HuH-7 (cell line): Measurements from ENCODE around the gene CRIP2.
A peak's percentile ranks its signal among the peaks of the same experiment; 100 is the strongest.

Experiments used
- DNase-seq: peaks from one replicate; pipeline ENCODE4 v3.0.0; 2011; ENCODE audit warnings: low spot score

CRIP2 gene

GRCh38 chr14:105474483-105475268 is at the start of gene CRIP2:
Gene CRIP2, plus strand, starts transcription at chr14:105474821. Its CDS starts 42 bp downstream, at chr14:105474863.
- peak; percentile 84 for DNase-seq

- no peak for DNase-seq
These were observed 49.8 kb upstream of the CRIP2 start for GRCh38 chr14:105424861-105425260.

DNA sequence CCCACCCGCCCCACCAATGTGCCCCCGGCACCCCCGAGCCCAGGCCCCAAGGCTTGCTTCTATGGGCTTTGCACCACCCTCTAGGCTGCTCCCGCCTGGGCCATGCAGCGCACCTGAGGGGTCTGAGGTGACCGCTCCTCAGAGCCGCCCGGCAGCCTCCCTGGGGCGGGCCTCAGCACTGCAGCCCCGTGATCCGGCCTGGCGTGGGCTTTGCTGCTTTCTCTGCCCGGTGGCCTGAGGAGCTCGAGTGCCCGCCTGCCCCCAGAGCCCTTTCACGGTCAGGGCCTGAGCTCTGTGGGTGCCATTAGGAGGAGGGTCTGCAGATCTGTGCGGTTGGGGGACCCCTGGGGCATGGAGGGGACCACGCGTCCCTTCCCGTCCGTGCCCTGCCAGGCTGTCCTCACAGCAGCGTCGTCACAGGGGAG is 48.8 kb upstream of the CRIP2 start:
- no peak for DNase-seq

GRCh38 chr14:105426416-105427130 is 48.0 kb upstream of the CRIP2 start:
- DNase-seq, result no peak

DNA sequence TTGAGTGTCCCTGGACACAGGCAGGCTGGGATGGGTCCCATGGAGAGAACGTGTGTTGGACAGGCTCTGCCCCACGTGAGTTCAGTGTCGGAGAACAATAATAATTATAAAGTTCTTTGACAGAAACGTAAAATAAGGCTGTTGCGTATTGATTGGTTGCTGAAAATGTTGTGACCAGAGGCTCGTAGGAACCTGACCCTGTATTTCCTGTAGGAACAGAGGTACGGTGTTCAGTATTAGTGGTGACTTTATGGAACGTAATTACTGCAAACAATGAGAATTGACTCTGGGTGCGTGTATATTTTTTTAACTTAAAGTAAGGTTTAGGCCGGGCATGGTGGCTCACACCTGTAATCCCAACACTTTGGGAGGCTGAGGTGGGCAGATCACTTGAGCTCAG is 47.2 kb upstream of the CRIP2 start:
- DNase-seq, result no peak

- DNase-seq, result no peak
These were observed 46.6 kb upstream of the CRIP2 start for GRCh38 chr14:105427936-105428485.

DNA sequence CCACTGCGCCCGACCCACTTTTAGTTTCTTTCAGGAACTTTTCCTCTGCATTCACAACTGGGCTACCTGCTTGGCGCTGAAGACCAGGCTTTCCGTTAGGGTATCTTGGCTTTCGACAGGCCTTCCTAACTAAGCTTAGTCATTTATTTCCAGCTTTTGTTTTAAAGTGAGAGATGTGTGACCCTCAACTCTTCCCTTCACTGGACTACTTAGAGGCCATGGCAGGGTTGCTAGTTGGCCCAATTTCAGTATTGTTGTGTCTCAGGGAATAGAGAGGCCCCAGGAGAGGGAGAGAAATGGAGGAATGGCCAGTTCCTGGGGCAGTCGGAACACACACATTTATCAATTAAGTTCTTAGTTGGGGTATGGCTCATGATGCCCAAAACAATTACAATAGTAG is 44.6 kb upstream of the CRIP2 start:
- no peak for DNase-seq

- no peak for DNase-seq
These were observed 44.1 kb upstream of the CRIP2 start for GRCh38 chr14:105430565-105430964.

- DNase-seq, result no peak
These were observed 43.4 kb upstream of the CRIP2 start for GRCh38 chr14:105431256-105431655.

- no peak for DNase-seq
These were observed 42.0 kb upstream of the CRIP2 start for GRCh38 chr14:105432657-105433056.

- DNase-seq, result no peak
These were observed 41.4 kb upstream of the CRIP2 start for GRCh38 chr14:105433161-105433605.

- DNase-seq, result no peak
These were observed 38.2 kb upstream of the CRIP2 start for GRCh38 chr14:105436402-105436801.

GRCh38 chr14:105436891-105437722 is 37.5 kb upstream of the CRIP2 start:
- DNase-seq, result no peak

DNA sequence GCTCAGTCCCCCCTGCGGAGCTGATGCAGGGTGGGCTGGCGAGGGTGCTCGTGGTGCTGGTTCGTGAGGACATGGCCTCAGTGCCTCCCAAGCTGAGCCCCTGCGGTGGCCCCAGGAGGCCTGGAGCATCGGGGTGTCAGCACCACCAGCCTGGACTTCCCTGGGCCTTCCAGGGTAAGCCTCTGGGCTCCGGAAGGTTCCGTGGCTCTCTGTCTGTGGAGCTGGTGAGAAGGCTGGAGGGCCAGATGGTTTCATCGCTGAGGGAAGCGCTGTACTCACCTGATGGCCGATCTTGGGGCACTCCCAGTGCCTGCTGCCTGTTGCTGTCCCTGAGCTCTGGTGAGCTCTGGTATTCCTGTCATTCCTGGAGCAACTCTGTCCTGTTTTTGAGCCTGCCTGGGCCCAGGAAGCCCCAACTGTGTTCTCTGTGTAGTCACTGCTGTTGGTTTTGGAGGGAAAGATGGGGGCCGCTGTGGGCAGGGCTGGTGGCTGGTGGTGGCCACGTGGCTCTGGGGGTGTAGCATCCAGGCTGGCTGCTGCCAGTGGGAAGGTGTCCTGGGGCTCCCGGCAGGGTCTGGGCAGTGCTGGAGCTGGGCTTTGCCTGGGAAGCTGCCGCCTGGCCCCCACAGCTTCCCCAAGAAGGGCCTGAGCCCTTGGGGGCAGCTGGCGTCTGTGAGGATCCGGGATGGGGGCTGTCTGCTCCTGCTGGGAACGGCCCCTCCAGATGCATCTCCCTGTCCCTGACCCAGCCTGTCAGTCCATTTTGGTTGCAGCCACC is 36.7 kb upstream of the CRIP2 start:
- no peak for DNase-seq

GRCh38 chr14:105439179-105439578 is 35.4 kb upstream of the CRIP2 start:
- DNase-seq, result no peak

DNA sequence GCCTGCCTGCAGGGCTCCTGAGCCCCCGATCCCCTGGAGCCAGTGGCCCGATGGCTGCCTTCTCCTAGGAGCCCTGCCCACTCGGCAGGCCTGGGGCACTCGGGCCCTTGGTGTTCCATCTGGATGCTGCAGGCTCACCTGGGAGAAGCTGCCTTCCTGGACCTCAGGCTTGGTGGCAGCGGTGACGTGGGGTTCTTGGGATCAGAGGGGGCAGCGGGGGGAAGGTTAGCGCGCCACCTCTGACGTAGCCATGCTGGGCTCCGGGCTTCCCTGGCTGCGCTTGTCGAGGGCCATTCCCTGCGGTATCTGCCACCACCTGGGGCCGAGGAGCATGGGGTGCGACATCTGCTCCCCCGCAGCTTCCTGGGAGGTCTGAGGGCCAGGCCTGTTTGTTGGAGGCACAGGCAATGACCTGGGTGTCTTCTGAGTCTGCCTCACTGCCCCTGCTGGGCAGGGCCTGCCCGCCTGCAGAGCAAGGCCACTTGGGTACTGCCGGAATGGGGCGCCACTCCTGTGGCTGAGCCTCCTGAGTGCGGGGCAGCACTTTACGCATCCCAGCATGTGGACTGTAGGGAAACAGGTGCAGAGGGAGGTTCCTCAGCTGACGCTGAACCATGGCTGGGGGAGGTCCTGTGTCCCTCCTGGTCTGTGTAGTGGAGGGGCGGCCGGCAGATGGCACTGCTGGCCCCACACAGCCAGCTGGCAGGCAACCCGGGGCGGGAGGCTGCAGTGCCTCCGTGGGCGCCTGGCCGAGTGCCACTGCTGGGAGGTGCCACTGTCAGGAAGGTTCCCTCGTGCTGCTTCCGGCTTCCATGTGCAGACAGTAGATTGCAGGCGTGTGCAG is 34.7 kb upstream of the CRIP2 start:
- no peak for DNase-seq

DNA sequence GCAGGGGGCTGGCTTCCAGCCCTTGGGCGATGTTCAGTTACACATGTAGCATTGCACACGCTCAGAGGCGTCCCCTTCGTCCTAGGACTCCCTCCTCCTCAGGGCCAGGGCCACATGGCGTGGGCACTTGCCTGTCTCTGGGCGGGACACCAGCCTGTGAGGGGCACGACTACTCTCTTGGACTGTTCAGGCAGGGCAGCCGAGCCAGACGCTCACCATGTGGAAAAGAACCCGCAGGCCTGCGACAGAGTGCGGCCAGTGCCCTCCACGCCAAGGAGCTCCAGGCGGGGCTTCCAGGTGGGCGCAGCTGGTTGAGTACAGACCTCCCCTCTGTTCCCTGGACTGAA is 34.1 kb upstream of the CRIP2 start:
- DNase-seq, result no peak

GRCh38 chr14:105440992-105441391 is 33.6 kb upstream of the CRIP2 start:
- no peak for DNase-seq

DNA sequence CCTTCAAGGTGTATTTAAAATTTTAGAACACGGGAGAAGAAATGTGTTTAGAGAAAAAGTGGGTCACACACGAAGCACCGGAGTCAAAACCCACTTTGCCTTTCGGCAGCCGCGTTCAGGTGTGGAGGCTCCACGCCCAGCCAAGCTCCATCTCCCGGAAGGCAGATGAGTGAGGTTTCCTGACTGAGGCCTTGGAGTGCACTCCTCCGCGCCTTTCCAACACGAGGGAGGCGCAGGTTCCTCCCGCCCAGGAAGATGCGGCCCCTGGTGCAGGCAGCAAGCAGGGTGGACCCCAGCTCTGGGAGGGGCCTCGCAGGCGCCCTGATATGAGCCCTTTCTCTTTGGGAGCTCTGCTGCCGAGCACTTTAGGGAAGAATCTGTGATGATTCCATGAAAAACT is 32.5 kb upstream of the CRIP2 start:
- no peak for DNase-seq

GRCh38 chr14:105442834-105443233 is 31.8 kb upstream of the CRIP2 start:
- no peak for DNase-seq

GRCh38 chr14:105444859-105445258 is 29.8 kb upstream of the CRIP2 start:
- DNase-seq, result no peak
